Hepatocyte (in vitro differentiated cells): ENCODE results near the gene GPR161.

Experiments
- EZH2phosphoT487 ChIP-seq: fragments of 200-600 bp; sonication (generic); IDR thresholded peaks from one replicate; pipeline ENCODE4 v1.6.1; 2018; ENCODE audit warnings: antibody characterized with exemption, mild to moderate bottlenecking, low read depth, moderate library complexity; ENCODE audit not compliant: unreplicated experiment, severe bottlenecking
- TF ChIP-seq, protein P1 (sequence below): fragments of 200-600 bp; sonication (generic); IDR thresholded peaks from 2 replicates; pipeline ENCODE4 v1.5.1; 2016; ENCODE audit warnings: antibody characterized with exemption, mild to moderate bottlenecking; ENCODE audit not compliant: poor library complexity

DNA sequence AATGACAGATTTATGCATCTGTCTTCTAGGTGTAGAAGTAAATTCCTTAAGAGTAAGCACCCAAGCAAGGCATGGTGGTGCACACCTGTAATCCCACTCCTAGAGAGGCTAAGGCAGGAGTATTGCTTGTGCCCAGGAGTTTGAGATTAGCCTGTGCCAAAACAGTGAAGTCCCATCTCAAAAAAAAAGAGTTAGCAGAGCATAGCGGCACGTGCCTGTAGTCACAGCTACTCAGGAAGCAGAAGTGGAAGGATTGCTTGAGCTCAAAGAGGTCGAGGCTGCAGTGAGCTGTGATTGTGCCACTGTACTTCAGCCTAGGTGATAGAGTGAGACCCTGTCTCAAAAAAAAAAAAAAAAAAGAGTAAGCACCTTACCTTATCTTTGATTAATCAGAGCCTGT lies 26.9 kb upstream of the GPR161 start:
- TF ChIP-seq, protein P1, sequence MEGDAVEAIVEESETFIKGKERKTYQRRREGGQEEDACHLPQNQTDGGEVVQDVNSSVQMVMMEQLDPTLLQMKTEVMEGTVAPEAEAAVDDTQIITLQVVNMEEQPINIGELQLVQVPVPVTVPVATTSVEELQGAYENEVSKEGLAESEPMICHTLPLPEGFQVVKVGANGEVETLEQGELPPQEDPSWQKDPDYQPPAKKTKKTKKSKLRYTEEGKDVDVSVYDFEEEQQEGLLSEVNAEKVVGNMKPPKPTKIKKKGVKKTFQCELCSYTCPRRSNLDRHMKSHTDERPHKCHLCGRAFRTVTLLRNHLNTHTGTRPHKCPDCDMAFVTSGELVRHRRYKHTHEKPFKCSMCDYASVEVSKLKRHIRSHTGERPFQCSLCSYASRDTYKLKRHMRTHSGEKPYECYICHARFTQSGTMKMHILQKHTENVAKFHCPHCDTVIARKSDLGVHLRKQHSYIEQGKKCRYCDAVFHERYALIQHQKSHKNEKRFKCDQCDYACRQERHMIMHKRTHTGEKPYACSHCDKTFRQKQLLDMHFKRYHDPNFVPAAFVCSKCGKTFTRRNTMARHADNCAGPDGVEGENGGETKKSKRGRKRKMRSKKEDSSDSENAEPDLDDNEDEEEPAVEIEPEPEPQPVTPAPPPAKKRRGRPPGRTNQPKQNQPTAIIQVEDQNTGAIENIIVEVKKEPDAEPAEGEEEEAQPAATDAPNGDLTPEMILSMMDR, result no peak
- no peak for TF ChIP-seq EZH2phosphoT487
